ENCODE results near the gene FAM83F. TPM values are rescaled to one million over a fixed set of nuclear protein-coding genes. Genes with fewer than 3 reads are reported as not detected.

The FAM83F gene
- total RNA-seq, 1 experiment from 2014 or later, result 43.1 TPM

GRCh38 chr22:40051322-40051721 is 56.6 kb downstream of the FAM83F start:
- no peaks in the 10 kb centered on the region for H3K36me3 Mint-ChIP-seq
- ChIA-PET POLR2A (no interaction called here), CTCF (no interaction called here)
- no peak for ATAC-seq
- no peak for DNase-seq (ENCODE audit: low spot score)
- H3K27me3 Mint-ChIP-seq (ENCODE audit: low read depth), result no peaks in the 10 kb centered on the region
- no peaks in the 10 kb centered on the region for H3K9me3 Mint-ChIP-seq
- TF ChIP-seq NR3C1 (CRISPR knock-in tag; conservative IDR thresholded peaks at IDR 0.05; ENCODE audit: low read depth), result no peak
- TF ChIP-seq ZNF219 (CRISPR knock-in tag; IDR thresholded peaks at IDR 0.05; ENCODE audit: borderline replicate concordance), result no peak
- no peak for TF ChIP-seq NFE2L1 (CRISPR knock-in tag; IDR thresholded peaks at IDR 0.05)
- TF ChIP-seq OVOL2 (CRISPR knock-in tag; IDR thresholded peaks at IDR 0.05; ENCODE audit: borderline replicate concordance), result no peak
- no peak for TF ChIP-seq NFATC4 (CRISPR knock-in tag; IDR thresholded peaks at IDR 0.05)
- TF ChIP-seq MXD4 (CRISPR knock-in tag; IDR thresholded peaks at IDR 0.05; ENCODE audit: borderline replicate concordance), result no peak
- no peak for TF ChIP-seq ZNF416 (CRISPR knock-in tag; IDR thresholded peaks at IDR 0.05)
- TF ChIP-seq, protein P1, sequence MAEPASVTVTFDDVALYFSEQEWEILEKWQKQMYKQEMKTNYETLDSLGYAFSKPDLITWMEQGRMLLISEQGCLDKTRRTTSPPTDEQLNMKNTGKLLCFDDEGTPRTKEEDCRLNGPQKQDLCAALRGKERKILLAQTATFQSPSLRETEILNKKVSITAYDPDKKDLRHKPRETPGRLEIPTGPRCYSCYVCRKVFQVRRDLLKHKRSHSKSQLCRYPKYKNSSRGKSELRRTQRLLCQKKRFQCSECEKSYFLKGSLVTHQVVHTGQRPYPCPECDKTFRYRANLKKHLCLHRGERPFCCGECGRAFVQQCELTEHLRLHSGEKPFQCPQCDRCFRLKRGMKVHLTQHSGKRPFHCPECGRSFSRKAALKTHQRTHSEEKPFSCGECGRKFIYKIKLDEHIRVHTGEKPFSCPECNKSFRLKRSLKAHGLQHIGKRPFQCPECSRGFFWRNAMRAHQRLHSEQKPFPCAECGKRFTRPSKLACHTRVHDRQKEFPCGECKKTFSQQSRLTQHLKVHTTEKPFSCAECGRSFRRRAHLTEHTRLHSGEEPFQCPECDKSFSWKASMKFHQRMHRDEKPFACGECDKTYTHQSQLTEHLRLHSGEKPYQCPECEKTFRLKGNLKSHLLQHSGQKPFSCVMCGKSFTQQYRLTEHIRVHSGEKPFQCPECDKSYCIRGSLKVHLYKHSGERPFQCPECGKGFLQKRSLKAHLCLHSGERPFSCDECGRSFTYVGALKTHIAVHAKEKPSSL (CRISPR knock-in tag; conservative IDR thresholded peaks at IDR 0.05), result no peak
- TF ChIP-seq ZNF512 (CRISPR knock-in tag; IDR thresholded peaks at IDR 0.05; ENCODE audit: borderline replicate concordance), result no peak
- TF ChIP-seq ETV6 (CRISPR knock-in tag; IDR thresholded peaks at IDR 0.05), result no peak
- no peak for TF ChIP-seq ZMAT4 (CRISPR knock-in tag; IDR thresholded peaks at IDR 0.05)
- TF ChIP-seq ZNF263 (CRISPR knock-in tag; IDR thresholded peaks at IDR 0.05; ENCODE audit: low read depth), result no peak
- TF ChIP-seq SMAD4 (CRISPR knock-in tag; IDR thresholded peaks at IDR 0.05), result no peak
- TF ChIP-seq HMGA2 (CRISPR knock-in tag; IDR thresholded peaks at IDR 0.05), result no peak
- no peak for TF ChIP-seq TP53 (CRISPR knock-in tag; IDR thresholded peaks at IDR 0.05)
- TF ChIP-seq, protein P2, sequence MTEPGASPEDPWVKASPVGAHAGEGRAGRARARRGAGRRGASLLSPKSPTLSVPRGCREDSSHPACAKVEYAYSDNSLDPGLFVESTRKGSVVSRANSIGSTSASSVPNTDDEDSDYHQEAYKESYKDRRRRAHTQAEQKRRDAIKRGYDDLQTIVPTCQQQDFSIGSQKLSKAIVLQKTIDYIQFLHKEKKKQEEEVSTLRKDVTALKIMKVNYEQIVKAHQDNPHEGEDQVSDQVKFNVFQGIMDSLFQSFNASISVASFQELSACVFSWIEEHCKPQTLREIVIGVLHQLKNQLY (CRISPR knock-in tag; IDR thresholded peaks at IDR 0.05), result no peak
- no peak for TF ChIP-seq USF1 (CRISPR knock-in tag; IDR thresholded peaks at IDR 0.05)
- no peak for TF ChIP-seq FOXK1 (CRISPR knock-in tag; IDR thresholded peaks at IDR 0.05)
- peaks cover 24% of the 10 kb centered on the region for H3K4me1 Mint-ChIP-seq
- H3K27ac Mint-ChIP-seq, result no peak overlapping the region
- H3K4me3 Mint-ChIP-seq, result no peak overlapping the region

GRCh38 chr22:40053460-40053859 is 58.7 kb downstream of the FAM83F start:
- ATAC-seq (no peak), DNase-seq (ENCODE audit: low spot score) (no peak)
- Mint-ChIP-seq H3K9me3 (no peaks in the 10 kb centered on the region), H3K27ac (no peak overlapping the region), H3K27me3 (ENCODE audit: low read depth) (no peaks in the 10 kb centered on the region), H3K4me1 (peaks cover 41% of the 10 kb centered on the region), H3K36me3 (no peaks in the 10 kb centered on the region), H3K4me3 (no peak overlapping the region)
- POLR2A ChIA-PET, result interaction anchor here (3.1 kb wide), 1 partner anchor 10 kb away, joined by 11 read pairs; no protein-coding TSS in a partner anchor
- CTCF ChIA-PET, result interaction anchor here (2.0 kb wide), 1 partner anchor 120 kb away, joined by 5 read pairs; no protein-coding TSS in a partner anchor
- TF ChIP-seq ZBTB21 (CRISPR knock-in tag; IDR thresholded peaks at IDR 0.05; ENCODE audit: borderline replicate concordance) (no peak), ZNF232 (CRISPR knock-in tag; IDR thresholded peaks at IDR 0.05) (no peak), SMAD3 (CRISPR knock-in tag; IDR thresholded peaks at IDR 0.05; ENCODE audit: borderline replicate concordance) (no peak), ZNF138 (CRISPR knock-in tag; conservative IDR thresholded peaks at IDR 0.05) (no peak), AFF4 (CRISPR knock-in tag; IDR thresholded peaks at IDR 0.05; ENCODE audit: borderline replicate concordance) (no peak), NFYB (CRISPR knock-in tag; conservative IDR thresholded peaks at IDR 0.05; ENCODE audit: low read depth) (no peak), KAT7 (CRISPR knock-in tag; IDR thresholded peaks at IDR 0.05; ENCODE audit: borderline replicate concordance) (no peak), NFE2L1 (CRISPR knock-in tag; IDR thresholded peaks at IDR 0.05) (no peak)

Measured in WTC11 (cell line).